ENCODE results near the gene IRS2.

The IRS2 gene

GRCh38 chr13:109758937-109759480, 27.4 kb downstream of the IRS2 start:
- H3K27ac ChIP-seq (ENCODE audit: low read depth, low read length), result no peak overlapping the region

GRCh38 chr13:109756778-109757177, 29.6 kb downstream of the IRS2 start:
- Histone ChIP-seq H3K27ac (ENCODE audit: low read depth, low read length) (no peak overlapping the region), H4K20me1 (ENCODE audit: low read depth, low read length) (no peaks in the 10 kb centered on the region), H3K9ac (ENCODE audit: low read length) (no peak overlapping the region), H3K9me2 (replicated peaks; ENCODE audit: insufficient read depth, low read length) (no peaks in the 10 kb centered on the region), H3K79me2 (ENCODE audit: insufficient read depth, low read length) (no peaks in the 10 kb centered on the region), H3K4me2 (ENCODE audit: low read depth, low read length, poor library complexity, severe bottlenecking) (no peak overlapping the region), H3K4me3 (ENCODE audit: insufficient read depth, low read length, poor library complexity, severe bottlenecking) (no peak overlapping the region), H3F3A (ENCODE audit: insufficient read depth) (no peaks in the 10 kb centered on the region), H2AFZ (ENCODE audit: low read depth, low read length, severe bottlenecking) (no peak overlapping the region), H3K9me3 (ENCODE audit: insufficient read depth, low read length) (no peaks in the 10 kb centered on the region), H3K27me3 (ENCODE audit: low read length) (no peaks in the 10 kb centered on the region), H3K36me3 (ENCODE audit: low read length) (no peaks in the 10 kb centered on the region)
- TF ChIP-seq CTCF (IDR thresholded peaks at IDR 0.05; ENCODE audit: insufficient read depth, low read length, poor library complexity, severe bottlenecking) (no peak), EZH2phosphoT487 (conservative IDR thresholded peaks at IDR 0.05; ENCODE audit: low read length) (no peak)

More at GRCh38 chr13:109758937-109759480, 27.4 kb downstream of the IRS2 start:
- no peaks in the 10 kb centered on the region for H3K9me2 ChIP-seq (replicated peaks; ENCODE audit: insufficient read depth, low read length)
- no peak overlapping the region for H2AFZ ChIP-seq (ENCODE audit: low read depth, low read length, severe bottlenecking)
- no peak overlapping the region for H3K9ac ChIP-seq (ENCODE audit: low read length)
- H4K20me1 ChIP-seq (ENCODE audit: low read depth, low read length), result no peaks in the 10 kb centered on the region
- no peaks in the 10 kb centered on the region for H3K9me3 ChIP-seq (ENCODE audit: insufficient read depth, low read length)
- H3K4me3 ChIP-seq (ENCODE audit: insufficient read depth, low read length, poor library complexity, severe bottlenecking), result no peak overlapping the region
- no peaks in the 10 kb centered on the region for H3F3A ChIP-seq (ENCODE audit: insufficient read depth)
- no peaks in the 10 kb centered on the region for H3K27me3 ChIP-seq (ENCODE audit: low read length)
- no peaks in the 10 kb centered on the region for H3K79me2 ChIP-seq (ENCODE audit: insufficient read depth, low read length)
- no peaks in the 10 kb centered on the region for H3K36me3 ChIP-seq (ENCODE audit: low read length)
- TF ChIP-seq EZH2phosphoT487 (conservative IDR thresholded peaks at IDR 0.05; ENCODE audit: low read length), result no peak
- TF ChIP-seq CTCF (IDR thresholded peaks at IDR 0.05; ENCODE audit: insufficient read depth, low read length, poor library complexity, severe bottlenecking), result no peak
- H3K4me2 ChIP-seq (ENCODE audit: low read depth, low read length, poor library complexity, severe bottlenecking), result no peak overlapping the region

GRCh38 chr13:109755997-109756396, 30.4 kb downstream of the IRS2 start:
- Histone ChIP-seq H3K9ac (ENCODE audit: low read length) (no peak overlapping the region), H3K27ac (ENCODE audit: low read depth, low read length) (no peak overlapping the region), H3K27me3 (ENCODE audit: low read length) (no peaks in the 10 kb centered on the region), H3K9me3 (ENCODE audit: insufficient read depth, low read length) (no peaks in the 10 kb centered on the region), H3K79me2 (ENCODE audit: insufficient read depth, low read length) (no peaks in the 10 kb centered on the region), H3K4me3 (ENCODE audit: insufficient read depth, low read length, poor library complexity, severe bottlenecking) (no peak overlapping the region), H3K36me3 (ENCODE audit: low read length) (no peaks in the 10 kb centered on the region), H2AFZ (ENCODE audit: low read depth, low read length, severe bottlenecking) (no peak overlapping the region), H3F3A (ENCODE audit: insufficient read depth) (no peaks in the 10 kb centered on the region), H3K9me2 (replicated peaks; ENCODE audit: insufficient read depth, low read length) (no peaks in the 10 kb centered on the region), H3K4me2 (ENCODE audit: low read depth, low read length, poor library complexity, severe bottlenecking) (no peak overlapping the region), H4K20me1 (ENCODE audit: low read depth, low read length) (no peaks in the 10 kb centered on the region)
- no peak for TF ChIP-seq CTCF (IDR thresholded peaks at IDR 0.05; ENCODE audit: insufficient read depth, low read length, poor library complexity, severe bottlenecking)
- no peak for TF ChIP-seq EZH2phosphoT487 (conservative IDR thresholded peaks at IDR 0.05; ENCODE audit: low read length)
